GM18508 (cell line): ENCODE data around the gene GLIS1.

Source experiments
- ATAC-seq: cut with Tn5 transposase; IDR thresholded peaks from one replicate; pipeline ENCODE4 v1.9.1; 2021; ENCODE audit warnings: moderate number of reproducible peaks; ENCODE audit not compliant: insufficient read depth, unreplicated experiment

The GLIS1 gene

DNA sequence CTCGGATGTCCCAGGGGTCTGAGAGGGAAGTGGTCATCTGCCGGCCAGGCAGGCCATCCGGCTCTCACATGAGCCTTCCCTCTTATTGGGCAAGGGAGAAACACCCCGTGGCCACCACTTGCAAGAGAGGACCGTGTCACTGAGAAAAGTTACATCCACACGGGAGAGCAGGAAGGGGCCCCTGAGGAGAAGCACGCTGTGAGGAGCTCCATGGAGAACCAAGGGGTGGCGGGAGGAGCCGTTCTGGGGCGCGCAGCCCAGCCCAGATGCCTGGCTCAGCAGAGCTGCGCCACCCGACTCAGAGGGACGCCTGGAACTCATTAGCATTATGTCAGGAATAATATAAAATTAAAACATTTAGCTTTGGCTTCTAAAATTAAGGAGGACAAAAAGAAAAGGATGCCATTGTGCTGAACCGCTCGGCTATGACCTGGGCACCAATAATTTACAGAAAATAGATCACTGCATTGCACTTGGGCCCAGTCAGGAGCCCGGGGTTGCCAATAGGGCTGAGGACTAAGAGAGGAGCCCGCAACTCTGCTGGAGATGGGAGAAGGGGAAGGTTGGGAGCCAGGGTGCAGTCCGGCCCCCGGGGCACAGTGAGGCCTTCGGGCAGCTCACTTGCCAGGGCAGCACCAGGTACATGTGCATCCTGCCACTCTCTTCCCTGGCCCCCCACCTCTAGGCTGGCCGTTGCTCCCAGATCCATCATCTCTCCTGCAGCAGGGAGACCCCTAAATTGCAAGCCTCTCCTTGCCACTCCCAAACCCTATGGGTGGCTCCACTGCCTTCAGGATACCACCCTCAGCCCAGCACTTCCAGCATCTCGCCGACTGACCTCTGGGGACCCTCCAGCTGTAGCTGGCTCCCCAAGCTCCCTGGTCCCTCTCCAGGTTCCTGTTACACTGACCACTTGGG is 194.9 kb downstream of the GLIS1 start:
- no peak for ATAC-seq

- no peak for ATAC-seq
Measured at GRCh38 chr1:53543130-53543777, 195.7 kb downstream of the GLIS1 start.

DNA sequence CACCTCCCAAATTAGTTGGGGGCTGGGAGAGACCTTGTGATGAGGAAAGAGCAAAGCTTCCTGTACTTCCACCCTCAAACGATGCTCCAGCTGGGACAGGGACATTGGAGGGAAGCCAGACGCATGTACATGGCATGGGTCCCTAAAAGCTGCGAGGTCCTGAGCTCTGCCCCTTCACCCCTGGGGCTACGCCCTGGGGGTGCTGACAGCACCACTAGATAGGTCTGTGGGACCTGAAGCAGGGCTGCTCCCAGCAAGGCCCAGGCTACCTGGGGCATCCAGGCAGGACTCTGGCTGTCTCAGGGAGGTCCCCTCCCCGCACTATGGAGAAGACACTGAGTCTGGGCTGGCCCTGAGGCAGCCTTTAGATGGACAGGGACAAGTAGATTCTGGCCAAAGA is 196.4 kb downstream of the GLIS1 start:
- no peak for ATAC-seq

GRCh38 chr1:53541761-53542550 is 197.0 kb downstream of the GLIS1 start:
- ATAC-seq, result no peak

DNA sequence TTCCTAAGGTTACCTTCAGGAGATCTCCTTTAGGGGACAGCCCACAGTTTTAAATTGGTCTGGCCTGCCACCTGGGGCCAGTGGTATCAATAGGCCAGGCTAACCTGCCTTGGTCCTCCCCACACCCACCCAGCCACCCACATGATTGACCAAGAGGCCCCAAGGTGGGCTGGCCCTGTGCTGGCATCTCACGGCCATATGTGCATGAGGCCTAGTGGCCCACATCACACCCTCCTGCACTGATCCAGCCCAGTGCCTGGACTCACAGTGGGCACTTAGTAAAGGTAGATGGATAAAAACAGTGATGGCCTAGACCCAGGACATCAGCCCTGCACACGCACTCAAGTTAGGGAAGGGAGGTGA is 197.7 kb downstream of the GLIS1 start:
- ATAC-seq, result no peak

GRCh38 chr1:53540604-53541262 is 198.2 kb downstream of the GLIS1 start:
- ATAC-seq, result no peak

- ATAC-seq, result no peak
Measured at GRCh38 chr1:53539711-53540603, 199.0 kb downstream of the GLIS1 start.

DNA sequence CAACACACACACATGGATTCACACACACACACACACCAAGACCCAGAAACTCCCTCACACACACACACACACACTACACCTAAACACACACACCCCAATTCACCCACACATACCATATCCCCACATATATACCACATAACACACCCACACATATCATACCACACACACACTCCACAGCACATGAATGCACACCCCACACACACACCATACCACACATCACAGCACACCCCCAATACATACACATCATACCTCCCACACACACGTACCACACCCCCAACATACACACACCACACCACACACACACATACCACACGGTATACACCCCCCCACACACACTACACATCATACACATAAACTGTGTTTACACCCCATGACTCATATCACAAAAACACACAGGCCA is 199.7 kb downstream of the GLIS1 start:
- ATAC-seq, result no peak

GRCh38 chr1:53536606-53537005 is 202.4 kb downstream of the GLIS1 start:
- ATAC-seq, result no peak

DNA sequence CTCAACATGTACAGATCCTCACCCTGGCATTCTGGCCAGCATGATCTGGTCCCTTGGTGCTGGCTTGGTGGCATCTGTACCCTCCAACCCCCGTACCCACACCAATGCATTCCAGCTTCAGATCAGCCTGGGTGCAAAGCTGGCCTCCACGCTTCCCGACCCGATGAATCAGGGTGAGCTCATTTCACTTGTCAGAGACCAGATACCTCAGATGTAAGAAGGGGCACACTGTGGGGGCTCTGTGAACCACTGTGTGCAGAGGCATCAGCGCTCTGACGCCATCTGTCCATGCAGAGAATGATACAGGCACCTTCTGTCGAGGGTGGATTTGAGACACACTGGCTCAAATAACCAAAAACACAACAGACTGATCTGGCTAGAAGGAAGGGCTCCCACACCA is 203.1 kb downstream of the GLIS1 start:
- no peak for ATAC-seq

DNA sequence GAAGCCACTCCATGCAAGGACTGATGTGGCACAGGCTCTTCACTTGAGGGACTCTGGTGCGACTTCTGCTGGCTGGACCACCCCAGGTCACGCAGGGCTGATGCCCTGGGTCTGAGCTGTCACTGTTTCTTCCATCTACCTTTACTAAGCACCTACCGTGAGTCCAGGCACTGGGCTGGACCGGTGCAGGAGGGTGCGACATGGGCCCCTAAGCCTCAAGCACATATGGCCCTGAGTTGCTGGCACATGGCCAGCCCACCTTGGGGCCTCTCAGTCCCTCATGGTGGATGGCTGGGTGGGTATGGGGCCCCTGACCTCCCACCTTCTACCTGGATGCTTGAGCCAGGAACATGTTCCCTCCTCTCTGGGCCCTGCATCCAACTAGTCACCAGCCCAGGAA is 203.7 kb downstream of the GLIS1 start:
- ATAC-seq, result no peak

DNA sequence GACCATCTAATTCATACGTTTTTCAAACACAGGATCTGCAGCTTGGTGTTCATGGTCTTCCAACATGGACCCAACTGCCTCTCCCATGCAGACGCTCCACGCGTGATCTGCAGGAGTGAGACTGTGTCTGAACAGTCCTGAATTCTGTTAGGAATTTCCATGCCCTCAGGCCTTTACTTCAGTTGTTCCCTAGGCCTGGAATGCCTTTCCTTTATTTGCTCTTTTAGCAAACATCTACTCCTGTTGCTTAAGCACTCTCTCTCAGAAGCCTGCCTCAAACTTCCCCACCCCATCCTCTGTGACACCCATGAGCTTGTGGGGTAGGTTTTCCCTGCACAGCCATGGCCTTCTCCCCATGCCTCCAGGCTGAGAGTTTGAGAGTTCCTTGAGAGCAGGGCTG is 206.1 kb downstream of the GLIS1 start:
- no peak for ATAC-seq

DNA sequence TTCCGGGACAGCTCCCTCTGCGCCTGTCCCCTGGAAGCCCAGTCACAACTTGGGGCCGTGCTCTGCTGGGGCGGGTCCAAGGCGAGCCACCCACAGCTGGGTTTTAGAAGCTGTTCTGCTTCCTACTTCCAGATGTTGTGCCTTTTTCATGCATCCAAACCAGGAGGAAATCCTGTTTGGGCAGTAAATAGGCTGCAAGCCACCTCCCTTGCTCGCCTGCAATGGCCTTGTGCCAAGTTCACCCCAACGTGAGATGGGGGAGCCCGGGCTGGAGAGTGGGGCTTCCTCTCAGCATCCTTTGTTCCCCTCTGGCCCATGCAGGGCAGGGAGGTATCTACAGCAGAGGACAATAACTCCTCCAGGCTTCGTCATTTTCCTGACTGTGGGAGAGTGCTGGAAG is 206.6 kb downstream of the GLIS1 start:
- no peak for ATAC-seq

DNA sequence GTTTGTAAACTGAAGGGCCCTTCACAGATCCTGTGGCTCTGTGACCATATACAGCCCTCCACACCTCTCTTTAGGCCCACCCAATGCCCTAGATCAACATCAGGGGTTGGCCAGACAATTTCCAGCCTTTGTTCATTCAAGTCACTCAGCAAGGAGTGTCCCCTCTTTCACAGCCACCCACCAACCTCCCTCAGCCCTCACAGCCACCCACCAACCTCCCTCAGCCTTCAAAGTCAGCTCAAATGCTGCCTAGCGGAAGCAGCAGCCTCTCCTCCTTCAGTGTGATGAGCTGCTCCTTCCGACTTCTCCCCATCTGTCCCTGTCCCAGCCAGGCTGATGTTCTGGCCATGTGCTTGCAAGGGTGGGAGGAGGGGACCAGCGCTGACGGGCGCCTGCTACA is 208.4 kb downstream of the GLIS1 start:
- ATAC-seq, result no peak

- ATAC-seq, result no peak
Measured at GRCh38 chr1:53529555-53529954, 209.4 kb downstream of the GLIS1 start.

DNA sequence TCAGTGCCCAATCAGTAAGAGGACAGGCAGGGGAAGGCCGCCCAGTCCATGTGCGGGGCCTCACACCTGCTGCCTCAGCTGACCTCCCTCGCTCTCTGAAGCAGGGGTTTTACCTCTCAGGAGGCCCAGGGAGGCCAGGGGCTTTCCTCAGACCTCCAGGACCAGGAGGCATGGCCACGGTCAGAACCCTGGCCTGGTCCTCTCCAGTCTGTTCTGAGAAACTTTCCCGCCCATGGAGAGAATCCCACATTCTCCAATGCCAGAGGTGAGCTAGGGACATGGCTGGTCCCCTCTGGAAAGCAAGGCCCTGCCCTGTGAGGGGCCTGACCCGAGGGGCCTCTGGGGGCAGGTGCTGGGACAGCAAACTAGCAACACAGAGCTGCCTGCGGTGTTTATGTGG is 211.6 kb downstream of the GLIS1 start:
- no peak for ATAC-seq

- no peak for ATAC-seq
Measured at GRCh38 chr1:53526451-53527101, 212.4 kb downstream of the GLIS1 start.

DNA sequence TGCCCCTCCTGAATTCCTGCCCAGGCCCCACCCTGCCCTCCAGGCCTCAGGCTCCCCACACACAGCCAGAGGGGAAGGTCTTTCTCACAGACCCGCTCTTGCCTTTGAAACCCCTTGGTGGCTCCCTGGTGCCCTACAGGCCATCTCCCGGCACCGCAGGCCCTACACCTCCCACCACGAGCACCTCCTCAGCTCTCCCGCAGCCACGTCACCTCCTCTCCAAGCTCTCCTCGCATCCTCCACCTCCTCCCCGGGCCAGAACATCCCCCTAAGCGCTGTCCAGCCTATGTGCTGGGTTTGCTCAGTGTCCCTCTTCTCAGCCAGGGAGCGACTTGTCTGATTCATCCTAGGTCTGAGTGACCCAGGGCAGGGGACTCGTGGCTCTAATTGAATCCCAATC is 213.4 kb downstream of the GLIS1 start:
- ATAC-seq, result no peak
